ENCODE results near the gene MALRD1. TPM values are rescaled to one million over a fixed set of nuclear protein-coding genes. Genes with fewer than 3 reads are reported as not detected.

MALRD1 gene
- total RNA-seq (2022; extraction: Qiagen RNA extraction; ENCODE audit: low read depth): not detected in 5 replicates

GRCh38 chr10:19048489-19048888 lies at the start of gene MALRD1:
Gene MALRD1, plus strand, starts transcription at chr10:19048801. Its CDS starts 138 bp downstream, at chr10:19048939.

Measured in A549 treated with GW870086 at 1 μM for 4 hours (cell line).